GM18526 (cell line): ENCODE measurements around the gene HP.

Source experiments
- POLR2A ChIP-seq: IDR thresholded peaks from 3 replicates; pipeline ENCODE4 v1.6.1; 2011; ENCODE audit not compliant: insufficient read length; ENCODE audit errors: extremely low read depth

Gene HP

GRCh38 chr16:72027669-72028378 is 26.5 kb upstream of the HP start:
- no peak for TF ChIP-seq POLR2A

GRCh38 chr16:72029567-72030271 is 24.6 kb upstream of the HP start:
- TF ChIP-seq POLR2A: no peak

- no peak for TF ChIP-seq POLR2A
Observed at GRCh38 chr16:72033437-72033836, 20.9 kb upstream of the HP start.

- TF ChIP-seq POLR2A: no peak
Observed at GRCh38 chr16:72036098-72036497, 18.2 kb upstream of the HP start.

GRCh38 chr16:72042157-72042660 is 12.1 kb upstream of the HP start:
- no peak for TF ChIP-seq POLR2A

- no peak for TF ChIP-seq POLR2A
Observed at GRCh38 chr16:72043058-72043457, 11.2 kb upstream of the HP start.

GRCh38 chr16:72043539-72043938 is 10.8 kb upstream of the HP start:
- no peak for TF ChIP-seq POLR2A

- TF ChIP-seq POLR2A: no peak
Observed at GRCh38 chr16:72044296-72044695, 10.0 kb upstream of the HP start.

- TF ChIP-seq POLR2A: no peak
Observed at GRCh38 chr16:72044825-72045359, 9.4 kb upstream of the HP start.

GRCh38 chr16:72049110-72049509 is 5.2 kb upstream of the HP start:
- TF ChIP-seq POLR2A: no peak

GRCh38 chr16:72050769-72051464 is 3.4 kb upstream of the HP start:
- TF ChIP-seq POLR2A: no peak

GRCh38 chr16:72051818-72052217 is 2.5 kb upstream of the HP start:
- TF ChIP-seq POLR2A: no peak

GRCh38 chr16:72055911-72056310 is 1.6 kb downstream of the HP start:
- TF ChIP-seq POLR2A: no peak

- no peak for TF ChIP-seq POLR2A
Observed at GRCh38 chr16:72060405-72060804, 6.1 kb downstream of the HP start.

- no peak for TF ChIP-seq POLR2A
Observed at GRCh38 chr16:72061564-72061963, 7.3 kb downstream of the HP start.
